ENCODE measurements around the gene ZNF438. TPM values are rescaled to one million over a fixed set of nuclear protein-coding genes. Genes with fewer than 3 reads are reported as not detected.
A peak's percentile ranks its signal among the peaks of the same experiment; 100 is the strongest.

The ZNF438 gene
- total RNA-seq, 6 experiments from 2014 or later = 3.0 to 4.6 (median 3.9) TPM

GRCh38 chr10:30828164-30828563, 203.5 kb downstream of the ZNF438 start:
- no peak for DNase-seq
- no peaks in the 10 kb centered on the region for H3K9me3 Mint-ChIP-seq
- H3K27ac Mint-ChIP-seq = no peak overlapping the region
- TF ChIP-seq CTCF (IDR thresholded peaks at IDR 0.05) = no peak
- no peaks in the 10 kb centered on the region for H3K36me3 Mint-ChIP-seq (ENCODE audit: low read depth)
- peaks cover 36% of the 10 kb centered on the region for H3K4me1 Mint-ChIP-seq (ENCODE audit: low read depth)
- H3K27me3 Mint-ChIP-seq (ENCODE audit: insufficient read depth) = peaks cover 5% of the 10 kb centered on the region
- no peak overlapping the region for H3K4me3 Mint-ChIP-seq

- peak; percentile 37 for DNase-seq
- no peaks in the 10 kb centered on the region for H3K36me3 Mint-ChIP-seq (ENCODE audit: low read depth)
- H3K27me3 Mint-ChIP-seq (ENCODE audit: insufficient read depth) = peaks cover 5% of the 10 kb centered on the region
- no peak overlapping the region for H3K4me3 Mint-ChIP-seq
- peaks cover 36% of the 10 kb centered on the region for H3K4me1 Mint-ChIP-seq (ENCODE audit: low read depth)
- TF ChIP-seq CTCF (IDR thresholded peaks at IDR 0.05) = no peak
- H3K9me3 Mint-ChIP-seq = no peaks in the 10 kb centered on the region
- no peak overlapping the region for H3K27ac Mint-ChIP-seq
Measured at GRCh38 chr10:30827531-30828120, 204.0 kb downstream of the ZNF438 start.

- Mint-ChIP-seq H3K36me3 (ENCODE audit: low read depth) (no peaks in the 10 kb centered on the region), H3K4me3 (no peak overlapping the region), H3K27ac (no peak overlapping the region), H3K27me3 (ENCODE audit: insufficient read depth) (peaks cover 5% of the 10 kb centered on the region), H3K9me3 (no peaks in the 10 kb centered on the region), H3K4me1 (ENCODE audit: low read depth) (peaks cover 40% of the 10 kb centered on the region)
- no peak for DNase-seq
- TF ChIP-seq CTCF (IDR thresholded peaks at IDR 0.05) = no peak
Measured at GRCh38 chr10:30826679-30827078, 205.0 kb downstream of the ZNF438 start.

GRCh38 chr10:30825495-30825894, 206.2 kb downstream of the ZNF438 start:
- Mint-ChIP-seq H3K4me1 (ENCODE audit: low read depth) (peaks cover 47% of the 10 kb centered on the region), H3K27me3 (ENCODE audit: insufficient read depth) (peaks cover 5% of the 10 kb centered on the region), H3K27ac (no peak overlapping the region), H3K9me3 (no peaks in the 10 kb centered on the region), H3K4me3 (no peak overlapping the region), H3K36me3 (ENCODE audit: low read depth) (no peaks in the 10 kb centered on the region)
- no peak for TF ChIP-seq CTCF (IDR thresholded peaks at IDR 0.05)
- DNase-seq = no peak

GRCh38 chr10:30825022-30825421, 206.6 kb downstream of the ZNF438 start:
- Mint-ChIP-seq H3K27ac (no peak overlapping the region), H3K36me3 (ENCODE audit: low read depth) (no peaks in the 10 kb centered on the region), H3K27me3 (ENCODE audit: insufficient read depth) (peaks cover 5% of the 10 kb centered on the region), H3K9me3 (no peaks in the 10 kb centered on the region), H3K4me3 (no peak overlapping the region), H3K4me1 (ENCODE audit: low read depth) (peaks cover 47% of the 10 kb centered on the region)
- DNase-seq = no peak
- no peak for TF ChIP-seq CTCF (IDR thresholded peaks at IDR 0.05)

GRCh38 chr10:30823651-30824050, 208.0 kb downstream of the ZNF438 start:
- Mint-ChIP-seq H3K27ac (no peak overlapping the region), H3K27me3 (ENCODE audit: insufficient read depth) (peaks cover 2% of the 10 kb centered on the region), H3K4me3 (no peak overlapping the region), H3K4me1 (ENCODE audit: low read depth) (peaks cover 47% of the 10 kb centered on the region), H3K9me3 (no peaks in the 10 kb centered on the region), H3K36me3 (ENCODE audit: low read depth) (no peaks in the 10 kb centered on the region)
- DNase-seq = no peak
- TF ChIP-seq CTCF (IDR thresholded peaks at IDR 0.05) = no peak

Data from HFFc6 (cell line).